ENCODE data around the gene DNASE2. TPM values are rescaled to one million over a fixed set of nuclear protein-coding genes. Genes with fewer than 3 reads are reported as not detected.
"Not testable (repeated sequence)": the region's sequence is repeated elsewhere in the genome, so short reads cannot be mapped to it uniquely, and the experiment has no call there.

The DNASE2 gene, protein sequence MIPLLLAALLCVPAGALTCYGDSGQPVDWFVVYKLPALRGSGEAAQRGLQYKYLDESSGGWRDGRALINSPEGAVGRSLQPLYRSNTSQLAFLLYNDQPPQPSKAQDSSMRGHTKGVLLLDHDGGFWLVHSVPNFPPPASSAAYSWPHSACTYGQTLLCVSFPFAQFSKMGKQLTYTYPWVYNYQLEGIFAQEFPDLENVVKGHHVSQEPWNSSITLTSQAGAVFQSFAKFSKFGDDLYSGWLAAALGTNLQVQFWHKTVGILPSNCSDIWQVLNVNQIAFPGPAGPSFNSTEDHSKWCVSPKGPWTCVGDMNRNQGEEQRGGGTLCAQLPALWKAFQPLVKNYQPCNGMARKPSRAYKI
- 74.1 and 75.9 TPM in 2 replicates for total RNA-seq (2014; rRNA removed; shearing (Covaris generic))
- 144 and 167 TPM in 2 replicates for polyA plus RNA-seq (2015; cell fraction: cytosol; rRNA removed)
- polyA plus RNA-seq (2015; cell fraction: nucleus; rRNA removed), result 14.9 and 15.6 TPM in 2 replicates

DNA sequence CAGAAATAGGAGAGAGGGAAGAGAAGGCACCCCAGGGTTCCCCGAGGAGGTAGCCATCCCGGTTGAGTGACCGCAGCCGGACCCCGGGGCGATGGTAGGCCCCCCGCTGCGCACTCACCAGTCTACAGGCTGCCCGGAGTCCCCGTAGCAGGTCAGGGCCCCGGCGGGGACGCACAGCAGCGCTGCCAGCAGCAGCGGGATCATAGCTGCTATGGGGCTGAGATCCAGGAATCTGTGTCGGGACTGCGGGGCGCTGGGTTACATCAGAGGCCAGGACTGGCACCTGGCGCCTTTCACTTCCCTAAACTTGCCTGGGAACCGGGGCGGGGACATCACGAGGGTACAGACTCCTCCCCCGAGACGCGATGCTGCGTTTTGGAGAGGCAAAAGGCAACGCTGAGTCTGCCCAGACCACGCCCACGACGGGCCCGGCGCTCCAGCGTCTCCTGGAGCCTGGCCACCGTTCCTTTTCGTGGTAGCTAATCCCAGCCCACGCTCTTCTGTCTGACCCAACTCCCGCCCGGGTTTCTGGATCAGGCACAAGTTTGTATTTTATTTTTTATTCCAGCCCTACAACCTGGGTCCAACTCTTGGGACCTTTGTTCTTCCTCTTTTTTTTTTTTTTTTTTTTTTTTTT, at the start of gene DNASE2:
Gene DNASE2, minus strand, starts transcription at position 278 of the 637 bp plus-strand sequence. Its CDS starts 74 bp downstream, at position 204.
- in situ Hi-C loops (cut with HindIII; ENCODE audit: low pct_unique_long_range_greater_than_20kb, low sequenced_read_pairs), result no loop called here
- peak; percentile 93 for DNase-seq (ENCODE audit: low read depth, low spot score)

DNA sequence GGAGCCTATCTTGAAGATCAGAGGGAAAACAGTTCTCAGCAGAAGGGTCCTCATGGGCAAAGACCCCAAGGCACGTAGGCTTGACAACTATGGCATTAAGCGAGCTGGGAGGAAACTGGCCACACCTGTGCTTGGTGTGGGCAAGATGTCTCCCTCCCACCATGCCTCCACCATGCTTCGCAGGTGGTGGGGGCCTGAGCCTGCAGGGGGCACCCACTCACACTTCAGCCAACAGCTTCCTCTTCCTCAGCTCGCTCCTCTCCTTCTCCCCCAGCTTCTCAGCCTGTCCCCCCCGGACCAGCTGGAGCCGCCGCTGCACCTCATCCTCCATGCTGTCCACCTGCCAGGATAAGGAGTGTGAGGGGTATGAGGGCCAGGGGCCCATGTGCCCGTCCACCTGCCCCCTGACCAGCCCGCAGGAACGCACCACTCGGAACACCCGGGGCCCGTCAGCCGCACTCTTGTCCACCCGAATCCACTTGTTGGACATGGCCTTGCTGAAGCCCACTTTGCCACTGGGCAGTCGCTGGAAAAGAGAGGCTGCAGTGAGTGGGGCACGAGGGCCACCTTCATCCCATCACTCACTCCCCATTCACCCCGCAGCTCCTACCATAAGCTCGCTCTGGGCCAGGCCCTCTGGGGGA, 48.9 kb upstream of the DNASE2 start:
- in situ Hi-C loops (cut with HindIII; ENCODE audit: low pct_unique_long_range_greater_than_20kb, low sequenced_read_pairs), result no loop called here
- no peak for DNase-seq (ENCODE audit: low read depth, low spot score)

- in situ Hi-C loops (cut with HindIII; ENCODE audit: low pct_unique_long_range_greater_than_20kb, low sequenced_read_pairs), result no loop called here
- DNase-seq (ENCODE audit: low read depth, low spot score), result no peak
These were observed 43.5 kb upstream of the DNASE2 start for GRCh38 chr19:12924621-12925310.

GRCh38 chr19:12922959-12923358, 41.7 kb upstream of the DNASE2 start:
- no peak for DNase-seq (ENCODE audit: low read depth, low spot score)
- in situ Hi-C loops (cut with HindIII; ENCODE audit: low pct_unique_long_range_greater_than_20kb, low sequenced_read_pairs), result no loop called here

DNA sequence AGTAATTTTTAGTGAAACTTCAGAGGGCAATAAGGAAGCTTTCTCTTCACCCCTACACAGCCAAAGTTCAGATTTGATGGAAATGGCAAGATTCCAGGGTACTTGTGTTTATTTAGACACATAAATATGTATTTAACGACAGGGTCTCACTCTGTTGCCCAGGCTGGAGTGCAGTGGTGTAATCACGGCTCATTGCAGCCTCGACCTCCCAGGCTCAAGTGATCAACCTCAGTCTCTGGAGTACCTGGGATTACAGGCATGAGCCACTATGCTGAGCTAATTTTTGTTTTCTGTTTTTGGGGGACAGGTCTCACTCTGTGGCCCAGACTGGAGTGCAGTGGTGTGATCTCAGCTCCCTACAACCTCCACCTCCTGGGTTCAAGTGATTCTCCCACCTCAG, 39.8 kb upstream of the DNASE2 start:
- no peak for DNase-seq (ENCODE audit: low read depth, low spot score)
- in situ Hi-C loops (cut with HindIII; ENCODE audit: low pct_unique_long_range_greater_than_20kb, low sequenced_read_pairs), result no loop called here

DNA sequence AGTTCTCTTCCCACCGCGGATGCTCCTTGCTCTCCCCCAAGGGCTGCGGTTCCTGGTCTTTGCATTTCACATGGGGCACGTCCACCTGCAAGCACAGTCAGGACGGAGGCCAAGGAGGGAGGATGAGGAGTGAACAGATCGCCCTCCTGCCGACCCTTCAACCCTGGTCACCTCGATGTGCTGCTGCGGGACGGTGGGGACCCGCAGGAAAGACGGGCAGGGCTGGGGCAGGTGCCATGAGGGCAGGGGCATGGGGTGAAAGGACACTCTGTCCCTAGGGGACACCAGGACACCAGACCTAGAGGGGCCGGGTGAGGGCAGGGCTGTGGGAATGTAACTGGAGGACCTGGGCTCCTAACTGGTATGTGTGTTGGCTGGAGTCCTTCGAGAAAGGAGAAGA, 37.0 kb upstream of the DNASE2 start:
- in situ Hi-C loops (cut with HindIII; ENCODE audit: low pct_unique_long_range_greater_than_20kb, low sequenced_read_pairs), result no loop called here
- DNase-seq (ENCODE audit: low read depth, low spot score), result no peak

- in situ Hi-C loops (cut with HindIII; ENCODE audit: low pct_unique_long_range_greater_than_20kb, low sequenced_read_pairs); DNase-seq (ENCODE audit: low read depth, low spot score): not testable (repeated sequence)
These were observed 34.6 kb upstream of the DNASE2 start for GRCh38 chr19:12915860-12916259.

- in situ Hi-C loops (cut with HindIII; ENCODE audit: low pct_unique_long_range_greater_than_20kb, low sequenced_read_pairs), result no loop called here
- no peak for DNase-seq (ENCODE audit: low read depth, low spot score)
These were observed 32.8 kb upstream of the DNASE2 start for GRCh38 chr19:12913851-12914690.

- in situ Hi-C loops (cut with HindIII; ENCODE audit: low pct_unique_long_range_greater_than_20kb, low sequenced_read_pairs), result no loop called here
- DNase-seq (ENCODE audit: low read depth, low spot score), result no peak
These were observed 31.8 kb upstream of the DNASE2 start for GRCh38 chr19:12913011-12913561.

DNA sequence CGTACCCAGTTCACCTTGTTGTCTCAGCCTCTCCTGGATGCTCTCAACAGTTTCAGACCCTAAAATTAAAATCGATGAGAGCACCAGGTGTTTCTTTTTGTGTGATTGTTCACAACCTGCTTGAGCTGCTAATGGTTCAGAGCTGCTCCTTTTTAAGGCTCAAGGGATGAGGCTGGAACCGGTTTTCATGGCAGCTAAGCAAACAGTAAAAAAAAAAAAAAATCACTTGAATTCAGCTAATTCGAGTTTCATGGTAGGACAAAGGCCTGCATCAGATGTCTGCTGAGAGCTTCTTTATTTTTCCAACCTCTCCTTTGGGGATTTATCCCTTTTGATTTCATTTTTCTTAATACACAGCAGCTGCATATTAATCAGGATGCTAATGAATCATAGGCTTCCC, 31.3 kb upstream of the DNASE2 start:
- DNase-seq (ENCODE audit: low read depth, low spot score), result no peak
- in situ Hi-C loops (cut with HindIII; ENCODE audit: low pct_unique_long_range_greater_than_20kb, low sequenced_read_pairs), result no loop called here

- no peak for DNase-seq (ENCODE audit: low read depth, low spot score)
- in situ Hi-C loops (cut with HindIII; ENCODE audit: low pct_unique_long_range_greater_than_20kb, low sequenced_read_pairs), result no loop called here
These were observed 25.9 kb upstream of the DNASE2 start for GRCh38 chr19:12907166-12907565.

GRCh38 chr19:12899891-12900518, 18.8 kb upstream of the DNASE2 start:
- in situ Hi-C loops (cut with HindIII; ENCODE audit: low pct_unique_long_range_greater_than_20kb, low sequenced_read_pairs), result no loop called here
- no peak for DNase-seq (ENCODE audit: low read depth, low spot score)

DNA sequence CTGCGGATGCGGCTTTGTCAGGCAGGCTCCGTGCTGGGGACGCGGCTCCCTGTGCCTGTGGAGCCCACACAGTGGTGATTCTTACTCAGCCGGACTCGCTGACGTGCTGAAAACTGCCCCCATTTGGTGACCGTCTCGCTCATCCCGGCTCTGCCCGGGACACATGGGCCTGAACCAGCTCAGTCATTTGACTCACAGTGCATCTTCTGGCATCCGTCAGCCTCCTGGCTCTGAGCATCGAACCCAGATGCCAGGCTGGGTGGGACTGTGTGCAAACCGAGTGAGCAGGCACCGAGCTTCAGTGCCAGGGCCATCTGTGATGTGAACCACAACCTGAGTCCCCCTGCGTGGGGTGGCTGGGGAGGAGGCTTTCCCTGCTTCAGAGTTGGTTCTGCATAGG, 15.2 kb upstream of the DNASE2 start:
- DNase-seq (ENCODE audit: low read depth, low spot score), result no peak
- in situ Hi-C loops (cut with HindIII; ENCODE audit: low pct_unique_long_range_greater_than_20kb, low sequenced_read_pairs), result no loop called here

DNA sequence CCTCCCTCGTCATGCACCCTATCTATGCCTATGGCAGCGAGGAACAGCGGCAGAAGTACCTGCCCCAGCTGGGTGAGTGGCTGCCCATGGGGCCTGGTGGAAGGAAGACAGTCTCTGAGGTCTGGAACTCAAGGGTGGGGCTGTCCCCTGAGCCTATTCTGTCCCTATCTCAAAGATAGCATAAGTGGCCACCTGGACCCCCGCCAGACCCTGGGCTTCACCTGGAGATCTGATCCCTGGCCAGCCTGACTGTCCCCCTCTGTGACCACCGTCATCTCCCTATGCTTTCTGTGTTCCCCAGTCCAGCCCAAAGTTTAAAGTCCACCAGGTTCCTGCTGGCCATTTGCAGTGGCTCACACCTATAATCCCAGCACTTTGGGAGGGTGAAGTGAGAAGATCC, 12.3 kb upstream of the DNASE2 start:
- in situ Hi-C loops (cut with HindIII; ENCODE audit: low pct_unique_long_range_greater_than_20kb, low sequenced_read_pairs), result no loop called here
- no peak for DNase-seq (ENCODE audit: low read depth, low spot score)

DNA sequence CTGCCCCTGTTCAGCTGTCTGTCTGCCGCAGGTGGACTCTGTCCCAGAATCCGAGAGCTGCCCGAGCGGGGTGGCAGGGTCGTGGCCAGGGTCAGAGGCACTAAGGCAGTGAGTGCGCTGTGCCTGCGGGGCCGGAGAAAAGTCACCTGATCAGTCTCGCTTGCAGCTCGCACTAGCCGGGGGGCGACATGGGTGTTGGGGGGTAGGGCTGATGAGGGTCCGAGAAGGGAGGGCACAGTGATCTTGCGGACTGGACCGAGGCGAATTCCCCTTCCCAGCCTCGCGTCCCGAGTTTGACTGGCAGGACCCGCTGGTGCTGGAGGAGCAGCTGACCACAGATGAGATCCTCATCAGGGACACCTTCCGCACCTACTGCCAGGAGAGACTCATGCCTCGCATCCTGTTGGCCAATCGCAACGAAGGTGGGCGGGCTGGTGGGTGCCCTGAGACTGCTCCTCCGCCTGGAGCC, 10.3 kb upstream of the DNASE2 start:
- in situ Hi-C loops (cut with HindIII; ENCODE audit: low pct_unique_long_range_greater_than_20kb, low sequenced_read_pairs), result no loop called here

DNA sequence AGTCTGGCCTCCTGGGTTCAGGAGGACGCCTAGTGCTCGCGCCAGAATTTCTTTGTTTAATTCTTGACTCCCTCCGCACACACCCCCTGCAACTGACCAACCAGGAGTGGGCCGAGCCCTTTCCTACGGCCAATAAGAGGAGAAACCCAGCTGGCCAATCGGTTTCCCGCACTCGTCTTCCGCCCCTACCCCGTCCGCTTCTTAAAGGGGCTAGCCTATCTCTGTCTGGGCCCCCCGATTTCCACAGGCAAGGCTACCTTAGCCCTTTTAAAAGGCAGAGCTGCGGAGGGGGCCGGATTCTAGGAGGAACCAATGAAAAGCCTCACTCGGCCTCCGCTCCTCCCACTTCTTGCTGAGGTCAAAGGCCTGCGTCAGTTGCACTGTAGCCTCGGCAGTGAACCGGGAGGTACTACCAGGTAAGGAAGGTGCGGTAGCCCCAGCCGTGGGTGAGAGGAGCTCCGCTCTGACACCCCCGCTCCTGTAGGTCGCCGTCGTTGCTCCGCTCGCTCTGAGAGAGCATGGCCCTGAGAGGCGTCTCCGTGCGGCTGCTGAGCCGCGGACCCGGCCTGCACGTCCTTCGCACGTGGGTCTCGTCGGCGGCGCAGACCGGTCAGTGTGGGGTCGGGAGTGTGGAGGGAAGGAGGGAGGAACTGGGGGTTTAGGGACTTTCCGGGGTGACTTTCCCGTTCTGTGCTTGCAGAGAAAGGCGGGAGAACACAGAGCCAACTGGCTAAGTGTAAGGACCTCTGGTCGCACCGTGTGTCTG, 9.7 kb upstream of the DNASE2 start, which contains the start of gene GCDH:
Gene GCDH, plus strand, starts transcription at position 374 of the 766 bp plus-strand sequence. Its CDS starts 145 bp downstream, at position 519.
- peak; percentile 98 for DNase-seq (ENCODE audit: low read depth, low spot score)
- in situ Hi-C loops (cut with HindIII; ENCODE audit: low pct_unique_long_range_greater_than_20kb, low sequenced_read_pairs), result no loop called here

More for the DNA sequence above, 10.3 kb upstream of the DNASE2 start:
- no peak for DNase-seq (ENCODE audit: low read depth, low spot score)
